ENCODE measurements around the gene NLGN1.
A peak's percentile ranks its signal among the peaks of the same experiment; 100 is the strongest.

Gene NLGN1

DNA sequence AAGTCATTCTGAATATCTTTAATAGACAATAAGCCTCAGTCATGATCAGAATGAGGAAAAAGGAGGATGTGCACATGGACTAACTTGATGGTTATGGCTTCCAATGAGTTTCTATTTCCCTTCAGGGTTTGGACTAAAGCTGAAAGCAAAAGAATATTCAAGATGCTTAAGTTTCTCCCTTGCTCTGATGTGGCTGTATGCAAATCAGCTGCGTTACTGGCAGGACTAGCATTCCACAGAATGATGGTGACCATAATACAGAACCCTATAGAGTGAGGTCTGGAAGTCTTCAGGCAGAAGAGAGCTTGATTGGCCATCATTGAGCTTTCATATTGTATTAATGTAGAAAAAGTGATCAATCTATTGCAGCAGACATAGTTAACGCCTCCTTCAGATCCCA is 466.0 kb downstream of the NLGN1 start:
- TF ChIP-seq ZFX (IDR thresholded peaks at IDR 0.05; ENCODE audit: borderline replicate concordance) = no peak
- TF ChIP-seq, protein P1, sequence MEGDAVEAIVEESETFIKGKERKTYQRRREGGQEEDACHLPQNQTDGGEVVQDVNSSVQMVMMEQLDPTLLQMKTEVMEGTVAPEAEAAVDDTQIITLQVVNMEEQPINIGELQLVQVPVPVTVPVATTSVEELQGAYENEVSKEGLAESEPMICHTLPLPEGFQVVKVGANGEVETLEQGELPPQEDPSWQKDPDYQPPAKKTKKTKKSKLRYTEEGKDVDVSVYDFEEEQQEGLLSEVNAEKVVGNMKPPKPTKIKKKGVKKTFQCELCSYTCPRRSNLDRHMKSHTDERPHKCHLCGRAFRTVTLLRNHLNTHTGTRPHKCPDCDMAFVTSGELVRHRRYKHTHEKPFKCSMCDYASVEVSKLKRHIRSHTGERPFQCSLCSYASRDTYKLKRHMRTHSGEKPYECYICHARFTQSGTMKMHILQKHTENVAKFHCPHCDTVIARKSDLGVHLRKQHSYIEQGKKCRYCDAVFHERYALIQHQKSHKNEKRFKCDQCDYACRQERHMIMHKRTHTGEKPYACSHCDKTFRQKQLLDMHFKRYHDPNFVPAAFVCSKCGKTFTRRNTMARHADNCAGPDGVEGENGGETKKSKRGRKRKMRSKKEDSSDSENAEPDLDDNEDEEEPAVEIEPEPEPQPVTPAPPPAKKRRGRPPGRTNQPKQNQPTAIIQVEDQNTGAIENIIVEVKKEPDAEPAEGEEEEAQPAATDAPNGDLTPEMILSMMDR (IDR thresholded peaks at IDR 0.05) = no peak
- no peak overlapping the region for H3K27ac ChIP-seq

GRCh38 chr3:173865900-173866498 is 468.5 kb downstream of the NLGN1 start:
- no peak overlapping the region for H3K27ac ChIP-seq
- no peak for TF ChIP-seq ZFX (IDR thresholded peaks at IDR 0.05; ENCODE audit: borderline replicate concordance)
- TF ChIP-seq, protein P1 (IDR thresholded peaks at IDR 0.05) = no peak

GRCh38 chr3:173869766-173870165 is 472.2 kb downstream of the NLGN1 start:
- TF ChIP-seq, protein P1 (IDR thresholded peaks at IDR 0.05) = no peak
- TF ChIP-seq ZFX (IDR thresholded peaks at IDR 0.05; ENCODE audit: borderline replicate concordance) = no peak
- H3K27ac ChIP-seq = no peak overlapping the region

DNA sequence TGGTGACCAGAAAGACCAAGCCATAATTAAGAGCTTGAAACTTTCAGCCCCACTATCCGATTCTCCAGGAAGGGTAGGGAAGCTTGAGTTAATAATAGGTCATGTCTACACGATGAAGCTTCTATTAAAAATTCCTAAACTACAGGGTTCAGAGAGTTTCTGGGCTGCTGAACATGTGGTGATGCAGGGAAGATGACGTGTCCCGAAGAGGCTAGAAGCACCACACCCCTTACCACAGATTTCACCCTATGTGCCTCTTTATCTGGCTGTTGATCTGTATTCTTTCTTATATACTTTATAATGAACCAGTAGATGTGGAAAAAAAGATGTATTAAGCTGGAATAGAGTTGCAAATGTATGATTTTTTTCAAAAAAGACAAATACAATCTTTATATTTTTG is 473.4 kb downstream of the NLGN1 start:
- no peak for TF ChIP-seq ZFX (IDR thresholded peaks at IDR 0.05; ENCODE audit: borderline replicate concordance)
- TF ChIP-seq, protein P1 (IDR thresholded peaks at IDR 0.05) = no peak

GRCh38 chr3:173875790-173876189 is 478.2 kb downstream of the NLGN1 start:
- H3K27ac ChIP-seq = no peak overlapping the region
- TF ChIP-seq, protein P1 (IDR thresholded peaks at IDR 0.05) = no peak
- TF ChIP-seq ZFX (IDR thresholded peaks at IDR 0.05; ENCODE audit: borderline replicate concordance) = no peak

More for the DNA sequence above, 473.4 kb downstream of the NLGN1 start:
- no peak overlapping the region for H3K27ac ChIP-seq

DNA sequence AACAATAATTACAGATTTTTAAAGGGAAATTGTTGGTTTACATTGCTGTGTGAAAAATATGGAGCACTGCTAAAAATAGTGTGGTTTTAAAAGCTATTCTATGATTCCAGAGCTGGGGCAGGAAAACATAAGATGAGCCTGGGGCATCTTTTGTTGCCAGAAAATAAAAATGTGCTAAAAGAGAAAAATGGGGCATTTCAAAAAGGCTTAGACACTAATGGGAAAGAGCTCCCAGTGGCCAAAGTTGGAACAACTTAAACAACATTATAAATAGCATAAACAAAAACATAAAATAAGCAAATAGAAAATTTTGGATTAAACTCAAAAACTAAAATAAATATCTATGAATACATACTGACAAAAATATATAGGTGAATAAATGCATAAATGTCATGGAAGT is 478.9 kb downstream of the NLGN1 start:
- TF ChIP-seq, protein P1 (IDR thresholded peaks at IDR 0.05) = peak; percentile 41
- no peak for TF ChIP-seq ZFX (IDR thresholded peaks at IDR 0.05; ENCODE audit: borderline replicate concordance)
- no peak overlapping the region for H3K27ac ChIP-seq

GRCh38 chr3:173887888-173888287 is 490.3 kb downstream of the NLGN1 start:
- H3K27ac ChIP-seq = no peak overlapping the region
- TF ChIP-seq, protein P1 (IDR thresholded peaks at IDR 0.05) = no peak
- no peak for TF ChIP-seq ZFX (IDR thresholded peaks at IDR 0.05; ENCODE audit: borderline replicate concordance)
